CD14-positive monocyte (primary cell): Measurements from ENCODE around the gene NME7. TPM values are rescaled to one million over a fixed set of nuclear protein-coding genes. Genes with fewer than 3 reads are reported as not detected.
A peak's percentile ranks its signal among the peaks of the same experiment; 100 is the strongest.

Experiments
- DNase-seq, 3 donors: peaks; one replicate each; pipeline ENCODE4 v3.0.0-alpha.2; 2011 to 2022
- H2AFZ ChIP-seq: 2 replicates; pipeline ENCODE4 v1.6.0; 2012; ENCODE audit warnings: mild to moderate bottlenecking, low read depth, low read length, inconsistent platforms; ENCODE audit not compliant: insufficient read depth, poor library complexity, severe bottlenecking
- H3K27ac ChIP-seq, 2 donors: 1 replicate in 1 of 2; 2 replicates in 1 of 2; pipeline ENCODE4 v1.5.1; 2012 to 2013; ENCODE audit warnings: low read length in 2 of 2, control low read depth in 1 of 2, inconsistent platforms in 1 of 2, low read depth in 1 of 2, mild to moderate bottlenecking in 1 of 2
- H3K27me3 ChIP-seq, 2 donors: one replicate each; pipeline versions ENCODE4 v1.6.0 to v1.6.1; 2011 to 2013; ENCODE audit warnings: low read length in 2 of 2; ENCODE audit not compliant: control insufficient read depth in 2 of 2, insufficient read depth in 2 of 2
- H3K36me3 ChIP-seq, 2 donors: replicated peaks in 1 of 2; 1 replicate in 1 of 2; 2 replicates in 1 of 2; pipeline versions ENCODE4 v1.5.1 to v1.6.1; 2012 to 2013; ENCODE audit warnings: low read length in 2 of 2, control low read depth in 1 of 2, inconsistent platforms in 1 of 2, mild to moderate bottlenecking in 1 of 2; ENCODE audit not compliant: insufficient read depth in 2 of 2, control insufficient read depth in 1 of 2
- H3K4me1 ChIP-seq, 2 donors: 1 replicate in 1 of 2; 2 replicates in 1 of 2; pipeline versions ENCODE4 v1.5.1 to v1.6.1; 2012 to 2013; ENCODE audit warnings: low read length in 2 of 2, control low read depth in 1 of 2, inconsistent platforms in 1 of 2, mild to moderate bottlenecking in 1 of 2, moderate library complexity in 1 of 2; ENCODE audit not compliant: insufficient read depth in 2 of 2, control insufficient read depth in 1 of 2
- H3K4me2 ChIP-seq: replicated peaks from 2 replicates; pipeline ENCODE3; 2012; ENCODE audit warnings: low read length, moderate library complexity, mild to moderate bottlenecking; ENCODE audit not compliant: poor library complexity, severe bottlenecking; ENCODE audit errors: extremely low read depth
- H3K4me3 ChIP-seq, 3 experiments: fragments of 200-600 bp in 1 of 3; sonication (generic) in 1 of 3; replicated peaks in 1 of 3; 1 replicate in 2 of 3; 2 replicates in 1 of 3; pipeline ENCODE4 v1.5.1; 2011 to 2013; ENCODE audit warnings: low read length in 3 of 3, mild to moderate bottlenecking in 3 of 3, control low read depth in 2 of 3, low read depth in 2 of 3, inconsistent platforms in 1 of 3, moderate library complexity in 1 of 3
- H3K79me2 ChIP-seq: 2 replicates; pipeline ENCODE4 v1.6.0; 2012; ENCODE audit warnings: mild to moderate bottlenecking, control low read depth, inconsistent platforms, low read length, moderate library complexity; ENCODE audit not compliant: insufficient read depth
- H3K9ac ChIP-seq: 2 replicates; pipeline ENCODE4 v1.6.0; 2017; ENCODE audit warnings: low read length, mild to moderate bottlenecking; ENCODE audit not compliant: insufficient read depth, poor library complexity, severe bottlenecking
- H3K9me3 ChIP-seq, 2 donors: replicated peaks in 1 of 2; 1 replicate in 1 of 2; 2 replicates in 1 of 2; pipeline versions ENCODE4 v1.5.1 to v1.6.1; 2012 to 2013; ENCODE audit warnings: low read length in 2 of 2, control low read depth in 1 of 2; ENCODE audit not compliant: control insufficient read depth in 1 of 2, insufficient read depth in 1 of 2
- H4K20me1 ChIP-seq: 2 replicates; pipeline ENCODE4 v1.6.0; 2012; ENCODE audit warnings: mild to moderate bottlenecking, low read length, control low read depth, moderate library complexity; ENCODE audit not compliant: insufficient read depth
- H3K27ac Mint-ChIP-seq, 7 donors: one replicate each; pipeline ENCODE4 v1.8.0; 2020; ENCODE audit warnings: mild to moderate bottlenecking in 7 of 7, mixed read lengths in 7 of 7, moderate library complexity in 6 of 7, inconsistent platforms in 2 of 7
- H3K27me3 Mint-ChIP-seq, 3 donors: one replicate each; pipeline ENCODE4 v1.8.0; 2021 to 2022; ENCODE audit warnings: low read depth in 3 of 3, mild to moderate bottlenecking in 3 of 3, mixed read lengths in 3 of 3, moderate library complexity in 3 of 3, inconsistent platforms in 1 of 3
- H3K36me3 Mint-ChIP-seq, 2 donors: one replicate each; pipeline ENCODE4 v1.8.0; 2020; ENCODE audit warnings: mixed read lengths in 2 of 2, inconsistent platforms in 1 of 2, mild to moderate bottlenecking in 1 of 2
- H3K4me1 Mint-ChIP-seq: one replicate; pipeline ENCODE4 v1.8.0; 2020; ENCODE audit warnings: mild to moderate bottlenecking, mixed read lengths
- H3K4me3 Mint-ChIP-seq, 2 donors: one replicate each; pipeline ENCODE4 v1.8.0; 2020; ENCODE audit warnings: mild to moderate bottlenecking in 2 of 2, mixed read lengths in 2 of 2, moderate library complexity in 1 of 2
- H3K9me3 Mint-ChIP-seq, 7 donors: one replicate each; pipeline ENCODE4 v1.8.0; 2020 to 2022; ENCODE audit warnings: mixed read lengths in 7 of 7, mild to moderate bottlenecking in 6 of 7, moderate library complexity in 6 of 7, inconsistent platforms in 2 of 7
- CTCF ChIP-seq: fragments of 200-600 bp; IDR thresholded peaks from one replicate; pipeline ENCODE4 v1.8.0; 2022; ENCODE audit warnings: antibody characterized with exemption, mild to moderate bottlenecking
- WGBS: methylation state at CpG from one replicate; pipeline ENCODE4 v1.1.5; 2013; ENCODE audit warnings: missing lambda C conversion rate; ENCODE audit not compliant: insufficient coverage; 5-methylcytosine and 5-hydroxymethylcytosine counted together
- intact Hi-C, 2 donors: fragments of 100-400 bp; cut with micrococcal nuclease; formaldehyde crosslinking; loops; one replicate each; pipeline versions ENCODE4 v1.15.0 to v1.15.1; 2023
- polyA plus RNA-seq, 3 donors: library from polyadenylated mRNA; depleted of rRNA in 1 of 3; unstranded in 2 of 3; stranded (reverse) in 1 of 3; fragments of 300-500 nt in 2 of 3; fragments of >200 nt in 1 of 3; fragmentation: Illumina TruSeq in 2 of 3; gene quantifications; 1 replicate in 2 of 3; 2 replicates in 1 of 3; pipeline ENCODE4 v1.2.3, GENCODE V29; 2012 to 2021

Gene NME7
- polyA plus RNA-seq, 3 donors: 3.5 to 8.0 (median 6.0) TPM

- TF ChIP-seq CTCF: no peak
- Histone ChIP-seq H3K27ac (no peak overlapping the region), H3K9ac (no peak overlapping the region), H3K4me3 (no peak overlapping the region), H2AFZ (no peak overlapping the region), H3K27me3 (no peaks in the 10 kb centered on the region), H3K79me2 (no peaks in the 10 kb centered on the region), H3K4me2 (no peak overlapping the region), H4K20me1 (no peaks in the 10 kb centered on the region), H3K36me3 (no peaks in the 10 kb centered on the region), H3K9me3 (peaks cover 0 to 8% of the 10 kb centered on the region in 2 donors), H3K4me1 (no peaks in the 10 kb centered on the region)
- no peak for DNase-seq
- intact Hi-C loops: loop anchor here in 1 of 2 donors (10.0 kb wide), 1 partner anchor 896 kb away; no protein-coding TSS in a partner anchor
- H3K27me3 Mint-ChIP-seq: no peaks in the 10 kb centered on the region
- H3K4me3 Mint-ChIP-seq: no peak overlapping the region
- whole genome bisulfite sequencing: 100% methylated on average over 2 of the region's 5 CpGs
- peaks cover 0 to 3% of the 10 kb centered on the region in 2 donors for H3K36me3 Mint-ChIP-seq
- no peaks in the 10 kb centered on the region for H3K4me1 Mint-ChIP-seq
- peaks cover 1 to 22% (median 15%) of the 10 kb centered on the region in 7 donors for H3K9me3 Mint-ChIP-seq
- H3K27ac Mint-ChIP-seq: peak overlapping the region in 1 of 7 donors; percentile 29
These were observed 26.7 kb downstream of the NME7 start for GRCh38 chr1:169340882-169341281.

GRCh38 chr1:169339773-169340172 is 27.8 kb downstream of the NME7 start:
- intact Hi-C loops: loop anchor here in 1 of 2 donors (10.0 kb wide), 1 partner anchor 895 kb away; no protein-coding TSS in a partner anchor
- peaks cover 0 to 8% of the 10 kb centered on the region in 2 donors for H3K9me3 ChIP-seq
- Mint-ChIP-seq H3K27me3 (no peaks in the 10 kb centered on the region), H3K27ac (no peak overlapping the region), H3K4me1 (no peaks in the 10 kb centered on the region), H3K4me3 (no peak overlapping the region), H3K9me3 (peaks cover 1 to 24% (median 18%) of the 10 kb centered on the region in 7 donors), H3K36me3 (peaks cover 0 to 3% of the 10 kb centered on the region in 2 donors)
- no peak overlapping the region for H2AFZ ChIP-seq
- H3K4me2 ChIP-seq: no peak overlapping the region
- no peak overlapping the region for H3K9ac ChIP-seq
- no peaks in the 10 kb centered on the region for H4K20me1 ChIP-seq
- H3K27ac ChIP-seq: no peak overlapping the region
- H3K36me3 ChIP-seq: no peaks in the 10 kb centered on the region
- H3K4me1 ChIP-seq: no peaks in the 10 kb centered on the region
- no peaks in the 10 kb centered on the region for H3K27me3 ChIP-seq
- TF ChIP-seq CTCF: no peak
- no peaks in the 10 kb centered on the region for H3K79me2 ChIP-seq
- no peak overlapping the region for H3K4me3 ChIP-seq
- no peak for DNase-seq
